H1 (cell line): Measurements from ENCODE around the gene C11orf54.

Source experiments
- EZH2 ChIP-seq: fragments of 200-600 bp; sonication (generic); IDR thresholded peaks from 2 replicates; pipeline ENCODE4 v1.7.1; 2012; ENCODE audit warnings: low read depth, mild to moderate bottlenecking, moderate library complexity, low read length, inconsistent platforms; ENCODE audit not compliant: severe bottlenecking
- FOSL1 ChIP-seq: IDR thresholded peaks from 2 replicates; pipeline ENCODE4 v1.6.1; 2011; ENCODE audit warnings: mild to moderate bottlenecking, low read depth, low read length, moderate library complexity; ENCODE audit not compliant: insufficient read depth
- POLR2AphosphoS5 ChIP-seq: IDR thresholded peaks from 2 replicates; pipeline ENCODE4 v1.6.1; 2011; ENCODE audit warnings: low read depth, low read length
- RNF2 ChIP-seq: fragments of 200-900, 300-1000 bp; sonication (generic); IDR thresholded peaks from 2 replicates; pipeline ENCODE4 v1.7.1; 2016; ENCODE audit warnings: borderline replicate concordance, low read depth, mild to moderate bottlenecking, antibody characterized with exemption, low read length; ENCODE audit not compliant: poor library complexity, severe bottlenecking; ENCODE audit errors: missing control alignments
- SP1 ChIP-seq: IDR thresholded peaks from 2 replicates; pipeline ENCODE4 v1.6.1; 2011; ENCODE audit warnings: low read depth, low read length
- TAF1 ChIP-seq: IDR thresholded peaks from 2 replicates; pipeline ENCODE4 v1.6.1; 2011; ENCODE audit warnings: mild to moderate bottlenecking, low read depth, low read length
- TF ChIP-seq, protein P1 (sequence below), 3 experiments: IDR thresholded peaks; 1 replicate in 2 of 3; 2 replicates in 1 of 3; pipeline versions ENCODE4 v1.5.1 to v1.6.1; 2011; ENCODE audit warnings: low read length in 3 of 3, mild to moderate bottlenecking in 3 of 3, inconsistent platforms in 2 of 3, low read depth in 1 of 3, moderate library complexity in 1 of 3; ENCODE audit not compliant: insufficient read depth in 1 of 3; ENCODE audit errors: control extremely low read depth in 1 of 3

DNA sequence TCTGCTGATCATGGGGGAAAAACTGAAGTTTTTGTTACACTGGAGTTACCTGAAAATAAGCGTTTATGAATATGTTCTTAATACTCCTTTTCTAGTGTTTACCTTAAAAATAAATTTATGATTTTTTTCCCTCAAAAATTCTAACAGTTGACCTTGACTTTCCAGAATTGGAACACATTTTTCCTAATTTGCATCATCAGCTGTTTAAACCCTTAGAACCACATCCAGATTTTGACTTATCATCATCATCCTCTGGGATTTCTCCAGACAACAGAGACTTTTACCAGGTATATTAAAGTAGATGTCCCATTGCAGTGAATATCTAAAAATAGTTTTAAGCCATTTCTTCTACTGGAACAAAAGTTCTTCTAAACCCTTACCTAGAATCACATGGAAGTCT lies 17.4 kb upstream of the C11orf54 start:
- no peak for TF ChIP-seq POLR2AphosphoS5
- TF ChIP-seq EZH2: no peak
- TF ChIP-seq, protein P1, sequence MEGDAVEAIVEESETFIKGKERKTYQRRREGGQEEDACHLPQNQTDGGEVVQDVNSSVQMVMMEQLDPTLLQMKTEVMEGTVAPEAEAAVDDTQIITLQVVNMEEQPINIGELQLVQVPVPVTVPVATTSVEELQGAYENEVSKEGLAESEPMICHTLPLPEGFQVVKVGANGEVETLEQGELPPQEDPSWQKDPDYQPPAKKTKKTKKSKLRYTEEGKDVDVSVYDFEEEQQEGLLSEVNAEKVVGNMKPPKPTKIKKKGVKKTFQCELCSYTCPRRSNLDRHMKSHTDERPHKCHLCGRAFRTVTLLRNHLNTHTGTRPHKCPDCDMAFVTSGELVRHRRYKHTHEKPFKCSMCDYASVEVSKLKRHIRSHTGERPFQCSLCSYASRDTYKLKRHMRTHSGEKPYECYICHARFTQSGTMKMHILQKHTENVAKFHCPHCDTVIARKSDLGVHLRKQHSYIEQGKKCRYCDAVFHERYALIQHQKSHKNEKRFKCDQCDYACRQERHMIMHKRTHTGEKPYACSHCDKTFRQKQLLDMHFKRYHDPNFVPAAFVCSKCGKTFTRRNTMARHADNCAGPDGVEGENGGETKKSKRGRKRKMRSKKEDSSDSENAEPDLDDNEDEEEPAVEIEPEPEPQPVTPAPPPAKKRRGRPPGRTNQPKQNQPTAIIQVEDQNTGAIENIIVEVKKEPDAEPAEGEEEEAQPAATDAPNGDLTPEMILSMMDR (IDR thresholded peaks at IDR 0.05; ENCODE audit: control extremely low read depth in 1 of 3, insufficient read depth in 1 of 3, low read depth in 1 of 3, low read length in 3 of 3): no peak
- no peak for TF ChIP-seq TAF1
- no peak for TF ChIP-seq SP1
- no peak for TF ChIP-seq FOSL1
- no peak for TF ChIP-seq RNF2
